GM23248 (cell line): ENCODE data around the gene ZNF181. TPM values are rescaled to one million over a fixed set of nuclear protein-coding genes. Genes with fewer than 3 reads are reported as not detected.

Experiments used
- DNase-seq: peaks from one replicate; pipeline ENCODE4 v3.0.0-alpha.2; 2015
- H2AFZ ChIP-seq: fragments of 200-600 bp; sonication (generic); 2 replicates; pipeline ENCODE4 v1.6.1; 2016; ENCODE audit warnings: antibody characterized with exemption
- H3F3A ChIP-seq: fragments of 200-600 bp; sonication (generic); 2 replicates; pipeline ENCODE4 v1.6.1; 2016; ENCODE audit warnings: mild to moderate bottlenecking, antibody characterized with exemption, mixed run types; ENCODE audit not compliant: insufficient read depth
- H3K27ac ChIP-seq: fragments of 200-600 bp; sonication (generic); 2 replicates; pipeline ENCODE4 v1.5.1; 2016; ENCODE audit warnings: mild to moderate bottlenecking
- H3K27me3 ChIP-seq: fragments of 200-600 bp; sonication (generic); replicated peaks from 2 replicates; pipeline ENCODE4 v1.6.1; 2016; ENCODE audit warnings: mild to moderate bottlenecking; ENCODE audit not compliant: insufficient read depth
- H3K36me3 ChIP-seq: fragments of 200-600 bp; sonication (generic); 2 replicates; pipeline ENCODE4 v1.6.1; 2016; ENCODE audit warnings: low read depth, mild to moderate bottlenecking
- H3K4me1 ChIP-seq: fragments of 200-600 bp; sonication (generic); 2 replicates; pipeline ENCODE4 v1.6.1; 2016; ENCODE audit warnings: mild to moderate bottlenecking; ENCODE audit not compliant: insufficient read depth
- H3K4me2 ChIP-seq: fragments of 200-600 bp; sonication (generic); one replicate; pipeline ENCODE4 v1.6.1; 2016; ENCODE audit warnings: mild to moderate bottlenecking; ENCODE audit not compliant: unreplicated experiment
- H3K4me3 ChIP-seq: fragments of 200-600 bp; sonication (generic); 2 replicates; pipeline ENCODE4 v1.5.1; 2016; ENCODE audit warnings: mild to moderate bottlenecking
- H3K79me2 ChIP-seq: fragments of 200-600 bp; sonication (generic); 2 replicates; pipeline ENCODE4 v1.6.1; 2016; ENCODE audit warnings: mild to moderate bottlenecking; ENCODE audit not compliant: insufficient read depth
- H3K9ac ChIP-seq: fragments of 200-600 bp; sonication (generic); 2 replicates; pipeline ENCODE4 v1.6.1; 2016; ENCODE audit warnings: mild to moderate bottlenecking
- H3K9me2 ChIP-seq: fragments of 200-600 bp; sonication (generic); 2 replicates; pipeline ENCODE4 v1.6.1; 2016; ENCODE audit warnings: mixed run types, mild to moderate bottlenecking, moderate library complexity; ENCODE audit not compliant: insufficient read depth
- H3K9me3 ChIP-seq: fragments of 200-600 bp; sonication (generic); one replicate; pipeline ENCODE4 v1.6.1; 2017; ENCODE audit warnings: low read depth
- H4K20me1 ChIP-seq: fragments of 200-600 bp; sonication (generic); 2 replicates; pipeline ENCODE4 v1.6.0; 2016; ENCODE audit not compliant: insufficient read depth
- EZH2 ChIP-seq: fragments of 200-600 bp; sonication (generic); IDR thresholded peaks from 2 replicates; pipeline ENCODE4 v1.6.1; 2018; ENCODE audit warnings: antibody characterized with exemption, mild to moderate bottlenecking; ENCODE audit not compliant: insufficient read depth, poor library complexity, severe bottlenecking
- EZH2phosphoT487 ChIP-seq: fragments of 200-600 bp; sonication (generic); IDR thresholded peaks from 2 replicates; pipeline ENCODE4 v1.6.1; 2018; ENCODE audit warnings: antibody characterized with exemption, moderate library complexity, mild to moderate bottlenecking, low read depth; ENCODE audit not compliant: insufficient read depth
- WGBS, 2 experiments: methylation state at CpG; one replicate each; pipeline ENCODE4 v1.1.6; 2015 to 2017; ENCODE audit warnings: low lambda C conversion rate in 2 of 2, low coverage in 1 of 2; ENCODE audit errors: missing lambda C conversion rate in 2 of 2; 5-methylcytosine and 5-hydroxymethylcytosine counted together
- in situ Hi-C: fragments of 300-500 bp; cut with MboI; formaldehyde crosslinking; loops from 2 replicates; pipeline ENCODE4 v1.15.0; 2020
- polyA plus RNA-seq: library from polyadenylated mRNA; unstranded; fragments of >200 nt; fragmentation: Nextera tagmentation; extraction: Ambion mirVana; gene quantifications from 2 replicates; pipeline ENCODE4 v1.2.1, GENCODE V29; 2016
- total RNA-seq: library from RNA; depleted of rRNA; stranded (reverse); fragments of >200 nt; shearing (Covaris generic); gene quantifications from 2 replicates; pipeline ENCODE4 v1.2.3, GENCODE V29; 2014

Gene ZNF181
- total and polyA plus RNA-seq, 2 experiments from 2014 or later, result 9.4 to 11.0 TPM

DNA sequence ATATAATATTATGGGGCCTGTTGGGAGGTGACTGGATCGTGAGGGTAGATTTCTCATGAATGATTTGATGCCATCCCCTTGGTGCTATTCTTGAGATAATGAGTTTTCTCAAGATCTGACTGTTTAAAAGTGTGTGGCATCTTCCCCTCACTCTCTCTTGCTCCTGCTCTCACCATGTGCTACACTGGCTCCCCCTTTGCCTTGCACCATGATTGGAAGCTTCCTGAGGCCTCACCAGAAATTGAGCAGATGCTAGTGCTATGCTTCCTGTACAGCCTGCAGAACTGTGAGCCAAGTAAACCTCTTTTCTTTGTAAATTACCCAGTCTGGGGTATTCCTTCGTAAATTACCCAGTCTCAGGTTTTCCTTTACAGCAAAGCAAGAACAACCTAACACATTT, 40.8 kb downstream of the ZNF181 start:
- H3K4me2 ChIP-seq, result no peak overlapping the region
- no peaks in the 10 kb centered on the region for H3K9me2 ChIP-seq
- no peaks in the 10 kb centered on the region for H3F3A ChIP-seq
- no peaks in the 10 kb centered on the region for H4K20me1 ChIP-seq
- no peaks in the 10 kb centered on the region for H3K9me3 ChIP-seq
- in situ Hi-C loops, result no loop called here
- H3K79me2 ChIP-seq, result peaks cover 27% of the 10 kb centered on the region
- no peaks in the 10 kb centered on the region for H3K27me3 ChIP-seq
- WGBS, 2 experiments, result 19 to 23% methylated on average over 2 of the region's 2 CpGs
- H2AFZ ChIP-seq, result no peak overlapping the region
- no peak overlapping the region for H3K4me3 ChIP-seq
- no peak overlapping the region for H3K27ac ChIP-seq
- no peaks in the 10 kb centered on the region for H3K4me1 ChIP-seq
- H3K9ac ChIP-seq, result no peak overlapping the region
- no peaks in the 10 kb centered on the region for H3K36me3 ChIP-seq
- DNase-seq, result no peak
- TF ChIP-seq EZH2phosphoT487 (no peak), EZH2 (no peak)

DNA sequence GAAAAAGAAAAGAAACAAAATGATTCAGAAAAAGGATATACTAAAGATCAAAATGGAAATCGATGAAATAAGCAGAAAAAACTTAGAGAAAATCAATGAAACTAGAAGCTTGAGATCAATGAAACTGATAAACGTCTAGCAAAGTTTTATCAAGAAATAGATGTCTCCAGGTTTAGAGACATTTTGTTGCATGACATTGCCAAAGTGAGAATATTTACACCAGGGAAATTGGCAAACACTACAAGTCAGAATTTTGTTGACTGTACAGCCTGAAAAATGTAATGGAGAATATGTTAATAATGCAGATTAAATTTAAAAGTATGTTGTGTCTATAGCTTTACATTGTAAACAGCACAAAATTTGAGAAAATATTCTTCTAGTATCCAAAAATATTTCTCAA, 44.3 kb downstream of the ZNF181 start:
- DNase-seq, result no peak
- no peaks in the 10 kb centered on the region for H3K36me3 ChIP-seq
- no peak overlapping the region for H3K4me2 ChIP-seq
- H3K27ac ChIP-seq, result no peak overlapping the region
- H4K20me1 ChIP-seq, result no peaks in the 10 kb centered on the region
- H3K27me3 ChIP-seq, result no peaks in the 10 kb centered on the region
- H3K9me2 ChIP-seq, result no peaks in the 10 kb centered on the region
- no peak overlapping the region for H3K4me3 ChIP-seq
- in situ Hi-C loops, result no loop called here
- H3K4me1 ChIP-seq, result no peaks in the 10 kb centered on the region
- H2AFZ ChIP-seq, result no peak overlapping the region
- no peak for TF ChIP-seq EZH2phosphoT487
- no peak for TF ChIP-seq EZH2
- H3F3A ChIP-seq, result no peaks in the 10 kb centered on the region
- H3K79me2 ChIP-seq, result no peaks in the 10 kb centered on the region
- 15 to 18% methylated on average over 2 of the region's 2 CpGs for WGBS, 2 experiments
- H3K9ac ChIP-seq, result no peak overlapping the region
- H3K9me3 ChIP-seq, result no peaks in the 10 kb centered on the region

DNA sequence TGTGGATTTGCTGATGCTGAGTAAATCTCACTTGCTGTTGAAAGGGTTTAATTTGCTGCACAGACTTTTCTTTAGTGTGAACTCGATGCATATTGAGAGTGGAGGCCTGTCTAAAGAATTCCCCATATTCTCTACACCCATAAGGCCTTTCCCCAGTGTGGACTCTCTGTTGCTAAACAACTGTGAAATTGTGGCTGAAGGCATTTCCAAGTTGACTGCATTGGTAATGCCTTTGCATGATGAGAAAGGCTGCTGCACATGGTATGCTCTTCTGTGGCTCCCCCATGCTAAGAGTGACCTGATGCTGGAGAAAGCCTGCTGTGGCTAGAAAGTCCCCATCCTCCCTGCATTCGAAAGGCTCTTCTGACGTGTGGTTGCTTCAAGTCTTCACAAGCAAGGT, 45.6 kb downstream of the ZNF181 start:
- WGBS, 2 experiments, result 17% methylated on average over 3 of the region's 3 CpGs
- Histone ChIP-seq H3K9me3 (no peaks in the 10 kb centered on the region), H3K4me2 (no peak overlapping the region), H3K27ac (no peak overlapping the region), H3F3A (no peaks in the 10 kb centered on the region), H3K79me2 (no peaks in the 10 kb centered on the region), H3K27me3 (no peaks in the 10 kb centered on the region), H4K20me1 (no peaks in the 10 kb centered on the region), H3K36me3 (no peaks in the 10 kb centered on the region), H2AFZ (no peak overlapping the region), H3K9ac (no peak overlapping the region), H3K4me3 (no peak overlapping the region), H3K4me1 (no peaks in the 10 kb centered on the region), H3K9me2 (no peaks in the 10 kb centered on the region)
- in situ Hi-C loops, result no loop called here
- DNase-seq, result no peak
- no peak for TF ChIP-seq EZH2

DNA sequence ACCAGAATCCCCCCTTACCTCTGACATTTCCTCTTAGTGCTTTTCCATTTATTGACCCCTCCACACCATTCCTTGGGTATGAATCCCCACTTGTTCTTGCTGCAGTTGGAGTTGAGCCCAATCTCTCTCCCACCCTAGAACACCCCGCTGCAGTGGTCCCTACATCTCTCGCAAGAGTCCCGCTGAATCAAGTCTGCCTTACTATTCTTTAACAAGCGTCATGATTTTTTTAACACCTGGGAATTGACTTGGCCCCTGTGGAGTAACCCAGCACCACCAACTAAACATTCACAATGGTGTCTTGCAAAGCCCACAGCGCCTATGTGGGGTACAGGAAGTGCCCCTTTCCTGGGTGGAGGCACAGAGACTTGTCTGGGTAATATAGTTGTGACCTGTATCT, 52.2 kb downstream of the ZNF181 start:
- 35 to 43% methylated on average over 5 of the region's 5 CpGs for WGBS, 2 experiments
- Histone ChIP-seq H3K27ac (no peak overlapping the region), H3F3A (no peaks in the 10 kb centered on the region)

More for the DNA sequence above, 52.2 kb downstream of the ZNF181 start:
- H3K9me3 ChIP-seq, result no peaks in the 10 kb centered on the region
- no peak overlapping the region for H3K9ac ChIP-seq
- H3K4me3 ChIP-seq, result no peak overlapping the region
- DNase-seq, result no peak
- H3K4me1 ChIP-seq, result no peaks in the 10 kb centered on the region
- no peaks in the 10 kb centered on the region for H3K36me3 ChIP-seq
- H2AFZ ChIP-seq, result no peak overlapping the region
- in situ Hi-C loops, result no loop called here
- no peaks in the 10 kb centered on the region for H3K27me3 ChIP-seq
- no peaks in the 10 kb centered on the region for H4K20me1 ChIP-seq
- H3K9me2 ChIP-seq, result no peaks in the 10 kb centered on the region
- no peak overlapping the region for H3K4me2 ChIP-seq
- no peaks in the 10 kb centered on the region for H3K79me2 ChIP-seq
- no peak for TF ChIP-seq EZH2
